GM23338 (cell line): ENCODE results near the gene MTERF2.

Experiments
- EZH2 ChIP-seq: fragments of 200-600 bp; sonication (generic); IDR thresholded peaks from one replicate; pipeline ENCODE4 v1.8.0; 2017; ENCODE audit warnings: antibody characterized with exemption, mild to moderate bottlenecking, low read depth; ENCODE audit not compliant: unreplicated experiment
- EZH2phosphoT487 ChIP-seq: fragments of 200-600 bp; sonication (generic); IDR thresholded peaks from one replicate; pipeline ENCODE4 v1.8.1; 2018; ENCODE audit warnings: antibody characterized with exemption; ENCODE audit not compliant: unreplicated experiment
- POLR2AphosphoS5 ChIP-seq: IDR thresholded peaks from 2 replicates; pipeline ENCODE4 v1.6.1; 2016; ENCODE audit warnings: antibody characterized with exemption, low read depth
- REST ChIP-seq: IDR thresholded peaks from one replicate; pipeline ENCODE4 v1.6.1; 2018; ENCODE audit warnings: antibody characterized with exemption; ENCODE audit not compliant: unreplicated experiment
- TF ChIP-seq, protein P1 (sequence below), 2 experiments: fragments of 200-600 bp in 1 of 2; sonication (generic) in 1 of 2; conservative IDR thresholded peaks; 2 replicates each; pipeline versions ENCODE4 v1.5.1 to v1.6.1; 2016 to 2017; ENCODE audit warnings: antibody characterized with exemption in 2 of 2, low read depth in 2 of 2, mild to moderate bottlenecking in 2 of 2, moderate library complexity in 1 of 2

DNA sequence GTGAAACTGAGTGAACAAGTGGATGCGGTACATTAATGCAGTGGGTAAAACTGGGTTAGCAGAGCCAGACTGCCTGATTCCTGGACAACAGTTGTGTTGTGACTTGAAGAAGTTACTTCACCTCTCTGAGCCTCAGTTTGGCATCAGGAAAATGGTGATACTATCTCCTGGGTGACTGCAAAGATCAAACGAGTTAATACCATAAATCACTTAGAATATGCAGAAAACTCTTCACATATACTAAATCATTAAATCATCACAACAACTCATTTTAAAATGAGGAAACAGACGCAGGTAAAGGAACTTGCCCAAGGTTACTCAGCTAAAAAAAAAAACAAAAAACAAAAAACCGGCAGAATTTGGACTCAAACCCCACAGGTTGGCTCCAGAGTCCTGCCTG, 811 bp downstream of the MTERF2 start:
- TF ChIP-seq, protein P1, sequence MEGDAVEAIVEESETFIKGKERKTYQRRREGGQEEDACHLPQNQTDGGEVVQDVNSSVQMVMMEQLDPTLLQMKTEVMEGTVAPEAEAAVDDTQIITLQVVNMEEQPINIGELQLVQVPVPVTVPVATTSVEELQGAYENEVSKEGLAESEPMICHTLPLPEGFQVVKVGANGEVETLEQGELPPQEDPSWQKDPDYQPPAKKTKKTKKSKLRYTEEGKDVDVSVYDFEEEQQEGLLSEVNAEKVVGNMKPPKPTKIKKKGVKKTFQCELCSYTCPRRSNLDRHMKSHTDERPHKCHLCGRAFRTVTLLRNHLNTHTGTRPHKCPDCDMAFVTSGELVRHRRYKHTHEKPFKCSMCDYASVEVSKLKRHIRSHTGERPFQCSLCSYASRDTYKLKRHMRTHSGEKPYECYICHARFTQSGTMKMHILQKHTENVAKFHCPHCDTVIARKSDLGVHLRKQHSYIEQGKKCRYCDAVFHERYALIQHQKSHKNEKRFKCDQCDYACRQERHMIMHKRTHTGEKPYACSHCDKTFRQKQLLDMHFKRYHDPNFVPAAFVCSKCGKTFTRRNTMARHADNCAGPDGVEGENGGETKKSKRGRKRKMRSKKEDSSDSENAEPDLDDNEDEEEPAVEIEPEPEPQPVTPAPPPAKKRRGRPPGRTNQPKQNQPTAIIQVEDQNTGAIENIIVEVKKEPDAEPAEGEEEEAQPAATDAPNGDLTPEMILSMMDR (conservative IDR thresholded peaks at IDR 0.05; ENCODE audit: low read depth in 2 of 2), result no peak
- no peak for TF ChIP-seq EZH2
- TF ChIP-seq POLR2AphosphoS5, result no peak
- no peak for TF ChIP-seq REST
- no peak for TF ChIP-seq EZH2phosphoT487
